NCI-H1092 treated with DMSO at 0.1 percent for 48 hours (cell line): ENCODE data around the gene OVCA2.

Source experiments
- DNase-seq: peaks from one replicate; lab custom pipeline; 2025; lab: John Stamatoyannopoulos, UW

The OVCA2 gene

DNA sequence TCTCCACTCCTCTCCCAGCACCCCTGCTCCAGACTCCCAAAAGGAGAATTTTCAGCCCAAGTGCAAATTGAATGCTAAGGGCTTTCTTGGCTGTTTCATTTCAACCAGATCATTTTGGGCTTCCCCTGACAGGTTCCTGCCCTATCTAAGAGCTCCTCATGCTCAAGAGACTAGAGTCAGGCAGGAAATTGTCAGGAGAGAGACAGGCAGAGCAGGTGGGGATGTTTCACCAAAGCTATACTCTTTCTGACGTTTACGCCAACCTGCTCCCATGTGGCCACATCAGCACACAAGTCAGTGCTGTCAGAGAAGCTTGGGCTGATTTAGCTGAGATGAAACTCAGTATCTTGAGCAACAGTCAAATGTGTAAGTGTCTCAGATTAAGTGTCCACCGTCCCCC lies 44.5 kb downstream of the OVCA2 start:
- no peak for DNase-seq

DNA sequence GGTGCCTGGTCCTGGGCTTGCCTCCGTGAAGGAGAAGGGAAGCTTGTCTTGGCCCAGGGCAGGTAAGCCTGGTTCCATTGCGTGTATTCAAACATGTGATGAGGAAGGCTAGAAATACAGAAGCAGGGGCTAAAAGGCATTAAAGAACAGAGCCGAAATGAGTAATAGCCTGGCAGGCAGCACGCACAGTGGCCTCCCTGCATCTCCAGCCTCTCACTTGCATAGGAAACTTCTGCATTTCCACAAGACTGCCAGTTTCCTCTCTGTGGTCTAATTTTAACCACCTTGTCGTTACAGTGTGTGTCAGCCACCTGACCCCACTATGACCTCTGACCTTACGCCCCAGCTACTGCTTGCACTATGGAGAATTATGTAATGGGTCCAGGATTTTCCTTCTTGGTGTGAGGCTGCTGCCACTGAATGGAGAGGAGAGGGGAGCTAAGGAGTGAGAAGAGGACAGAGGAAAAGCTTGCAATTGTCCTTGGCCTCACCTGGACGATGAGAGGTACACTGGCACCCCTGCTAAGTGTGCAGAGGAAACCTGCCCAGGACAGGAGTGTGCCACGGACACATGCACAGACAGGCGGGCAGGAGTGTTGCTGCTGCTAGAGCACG lies 45.9 kb downstream of the OVCA2 start:
- DNase-seq: no peak

DNA sequence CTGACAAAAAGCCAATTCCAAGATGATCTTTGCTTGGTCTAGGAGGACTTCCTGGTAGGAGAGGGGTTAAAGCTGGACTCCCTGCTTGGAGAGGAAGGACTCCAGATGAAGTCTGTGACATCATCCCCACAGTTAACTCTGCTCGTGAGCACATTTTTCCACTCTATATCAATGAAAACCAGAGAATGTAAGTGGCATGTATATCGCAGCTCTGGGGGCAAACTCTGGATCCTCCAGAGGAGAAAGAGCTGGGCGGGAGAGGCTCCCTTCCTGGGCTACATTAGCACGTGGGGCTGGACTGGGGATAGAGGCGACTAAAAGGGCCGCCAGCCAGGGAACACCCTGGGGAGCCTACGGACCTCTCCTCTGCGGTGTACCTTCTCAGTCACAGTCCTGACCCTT lies 47.2 kb downstream of the OVCA2 start:
- no peak for DNase-seq

DNA sequence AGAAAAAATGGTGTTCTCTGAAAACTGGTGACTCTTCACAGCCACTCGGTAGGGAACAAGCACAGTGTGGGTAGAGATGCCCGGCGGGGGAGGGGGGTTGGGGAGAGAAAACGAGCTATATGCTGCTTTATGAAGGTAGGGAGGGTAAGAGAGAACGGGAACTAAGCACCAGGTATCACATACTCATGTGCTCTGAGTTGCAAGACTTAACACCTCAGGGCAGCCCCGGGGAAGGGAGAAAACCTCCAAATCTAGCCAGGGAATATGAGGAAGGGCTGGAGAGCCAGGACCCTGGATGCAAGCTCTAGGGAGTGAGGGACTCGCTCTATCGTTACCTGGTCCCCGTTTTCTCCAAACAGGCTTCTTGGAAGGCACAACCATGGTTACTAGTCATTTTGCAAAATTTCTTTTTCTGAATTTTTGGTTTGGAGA lies 48.4 kb downstream of the OVCA2 start:
- DNase-seq: no peak

DNA sequence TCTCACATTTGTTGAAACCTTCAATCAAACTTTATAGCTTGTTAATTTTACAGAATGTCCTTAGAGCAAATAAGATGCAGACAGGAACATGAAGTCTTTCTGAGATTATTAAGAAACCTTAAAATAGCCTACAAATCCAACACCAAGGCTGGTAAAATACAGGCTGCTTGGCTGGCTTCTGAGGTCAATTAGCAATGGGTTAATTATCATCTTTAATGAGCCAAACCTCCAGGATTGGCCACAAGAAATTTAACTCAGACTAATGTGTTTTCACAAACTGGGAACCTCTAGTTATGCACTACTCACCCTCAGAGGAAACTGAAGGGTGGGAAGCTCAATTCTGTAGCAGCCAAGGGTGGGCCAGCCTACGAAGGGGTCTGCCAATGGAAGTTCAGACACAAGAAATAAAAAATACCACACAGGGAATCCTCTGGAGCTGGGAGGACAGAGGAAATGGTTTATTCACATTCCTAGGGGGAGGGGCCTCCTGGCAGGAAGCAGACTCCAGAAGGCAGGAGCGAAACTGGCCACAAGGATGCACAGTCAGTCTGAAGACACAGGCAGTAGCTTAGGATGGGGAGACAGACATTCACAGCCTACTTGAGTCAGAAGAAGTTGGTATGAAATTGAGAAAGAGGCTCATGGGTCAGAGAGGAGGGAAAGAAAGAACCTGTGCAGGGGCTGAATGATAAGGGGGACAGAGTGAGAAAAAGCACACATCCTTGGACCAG lies 49.1 kb downstream of the OVCA2 start:
- DNase-seq: no peak

DNA sequence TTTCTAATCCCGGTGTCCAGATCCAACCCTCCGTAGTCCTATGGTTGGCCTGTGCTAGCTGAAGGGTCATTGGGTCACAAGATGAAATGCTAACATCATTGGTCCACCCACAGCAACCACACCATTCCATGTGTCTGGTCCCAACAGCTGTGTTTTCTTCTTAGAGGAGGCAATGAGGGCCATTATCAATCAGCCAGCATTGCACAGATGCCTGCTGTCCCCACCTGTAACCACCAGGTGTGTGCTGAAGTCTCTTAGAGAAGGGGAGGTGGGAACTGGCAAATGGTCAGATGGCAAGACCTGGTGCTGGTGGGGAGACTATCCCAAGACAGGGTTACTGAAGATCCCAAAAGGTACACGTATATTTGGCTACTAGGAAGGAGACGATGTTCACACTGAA lies 50.4 kb downstream of the OVCA2 start:
- no peak for DNase-seq
